ENCODE data around the gene USP32.
"Not testable (repeated sequence)": the region's sequence is repeated elsewhere in the genome, so short reads cannot be mapped to it uniquely, and the experiment has no call there.

USP32 gene

GRCh38 chr17:60352569-60352968 lies 39.4 kb downstream of the USP32 start:
- FAIRE-seq: no peak
- TF ChIP-seq, protein P1, sequence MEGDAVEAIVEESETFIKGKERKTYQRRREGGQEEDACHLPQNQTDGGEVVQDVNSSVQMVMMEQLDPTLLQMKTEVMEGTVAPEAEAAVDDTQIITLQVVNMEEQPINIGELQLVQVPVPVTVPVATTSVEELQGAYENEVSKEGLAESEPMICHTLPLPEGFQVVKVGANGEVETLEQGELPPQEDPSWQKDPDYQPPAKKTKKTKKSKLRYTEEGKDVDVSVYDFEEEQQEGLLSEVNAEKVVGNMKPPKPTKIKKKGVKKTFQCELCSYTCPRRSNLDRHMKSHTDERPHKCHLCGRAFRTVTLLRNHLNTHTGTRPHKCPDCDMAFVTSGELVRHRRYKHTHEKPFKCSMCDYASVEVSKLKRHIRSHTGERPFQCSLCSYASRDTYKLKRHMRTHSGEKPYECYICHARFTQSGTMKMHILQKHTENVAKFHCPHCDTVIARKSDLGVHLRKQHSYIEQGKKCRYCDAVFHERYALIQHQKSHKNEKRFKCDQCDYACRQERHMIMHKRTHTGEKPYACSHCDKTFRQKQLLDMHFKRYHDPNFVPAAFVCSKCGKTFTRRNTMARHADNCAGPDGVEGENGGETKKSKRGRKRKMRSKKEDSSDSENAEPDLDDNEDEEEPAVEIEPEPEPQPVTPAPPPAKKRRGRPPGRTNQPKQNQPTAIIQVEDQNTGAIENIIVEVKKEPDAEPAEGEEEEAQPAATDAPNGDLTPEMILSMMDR (IDR thresholded peaks at IDR 0.05; ENCODE audit: insufficient read depth, missing control alignments): no peak
- no peak for DNase-seq (ENCODE audit: insufficient read length, low spot score)

DNA sequence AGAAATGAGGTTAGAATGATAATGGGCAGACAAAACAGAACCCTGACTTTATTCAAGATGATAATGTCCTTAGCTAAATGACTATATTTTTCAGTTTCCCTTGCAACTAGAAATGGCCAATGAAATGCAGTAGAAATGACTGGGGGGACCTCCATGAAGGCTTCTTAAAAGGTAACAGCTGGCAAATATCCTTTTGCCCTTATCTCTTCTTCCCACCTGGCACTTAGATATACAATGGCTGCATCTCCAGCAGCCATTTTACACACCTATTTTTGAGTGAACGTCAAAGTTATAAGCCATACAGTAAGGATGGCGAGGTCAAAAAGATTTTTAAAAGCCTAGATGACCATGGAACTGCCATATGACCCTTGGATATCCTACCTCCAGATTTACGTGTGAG lies 39.9 kb downstream of the USP32 start:
- DNase-seq (ENCODE audit: insufficient read length, low spot score) (no peak), FAIRE-seq (no peak)
- TF ChIP-seq, protein P1 (IDR thresholded peaks at IDR 0.05; ENCODE audit: insufficient read depth, missing control alignments): no peak

- DNase-seq (ENCODE audit: insufficient read length, low spot score) (no peak), FAIRE-seq (no peak)
- TF ChIP-seq, protein P1 (IDR thresholded peaks at IDR 0.05; ENCODE audit: insufficient read depth, missing control alignments): no peak
Measured at GRCh38 chr17:60351012-60351695, 40.8 kb downstream of the USP32 start.

- TF ChIP-seq, protein P1 (IDR thresholded peaks at IDR 0.05; ENCODE audit: insufficient read depth, missing control alignments): no peak
- FAIRE-seq (no peak), DNase-seq (ENCODE audit: insufficient read length, low spot score) (no peak)
Measured at GRCh38 chr17:60348616-60349015, 43.3 kb downstream of the USP32 start.

GRCh38 chr17:60345233-60345632 lies 46.7 kb downstream of the USP32 start:
- DNase-seq (ENCODE audit: insufficient read length, low spot score): no peak
- TF ChIP-seq, protein P1 (IDR thresholded peaks at IDR 0.05; ENCODE audit: insufficient read depth, missing control alignments): no peak
- no peak for FAIRE-seq

GRCh38 chr17:60342492-60342891 lies 49.4 kb downstream of the USP32 start:
- DNase-seq (ENCODE audit: insufficient read length, low spot score); FAIRE-seq: not testable (repeated sequence)

DNA sequence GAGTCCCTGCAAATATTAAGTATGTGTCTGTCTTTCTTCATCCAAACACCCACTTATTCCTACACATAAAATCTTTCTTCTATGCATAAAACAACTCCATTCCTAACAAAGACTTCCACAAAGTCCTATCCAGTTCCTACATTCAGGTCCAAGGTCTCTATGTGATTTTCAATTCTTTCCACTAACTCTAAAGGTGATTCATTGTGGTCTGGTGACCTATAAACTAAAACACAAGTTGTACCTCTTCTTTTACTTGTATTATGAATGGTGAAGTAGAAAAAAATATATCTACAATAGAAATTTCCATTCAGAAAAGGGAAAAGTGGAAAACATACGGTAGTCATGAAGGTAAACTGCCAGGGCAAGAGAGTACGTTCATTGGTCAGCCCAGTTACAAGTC lies 56.6 kb downstream of the USP32 start:
- DNase-seq (ENCODE audit: insufficient read length, low spot score): no peak
- no peak for FAIRE-seq
- TF ChIP-seq, protein P1 (IDR thresholded peaks at IDR 0.05; ENCODE audit: insufficient read depth, missing control alignments): no peak

DNA sequence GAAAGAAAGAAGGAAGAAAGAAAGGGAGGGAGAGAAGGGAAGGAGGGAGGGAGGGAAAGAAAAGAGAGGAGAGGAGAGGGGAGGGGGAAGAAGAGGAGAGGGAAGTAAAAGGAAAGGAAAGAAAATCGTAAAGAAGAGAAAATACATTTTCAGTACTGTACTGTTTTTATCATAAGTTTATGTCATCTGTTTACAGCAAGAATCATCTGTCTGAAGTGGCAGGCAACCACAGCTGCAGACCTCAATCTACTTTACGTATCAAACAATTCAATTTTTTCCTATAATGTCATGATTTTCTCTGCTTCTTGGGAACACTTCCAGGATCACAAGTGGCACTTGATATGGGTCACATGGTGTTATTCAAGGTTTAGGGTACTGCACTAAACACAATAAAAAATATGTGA lies 58.3 kb downstream of the USP32 start:
- FAIRE-seq (no peak), DNase-seq (ENCODE audit: insufficient read length, low spot score) (no peak)
- TF ChIP-seq, protein P1 (IDR thresholded peaks at IDR 0.05; ENCODE audit: insufficient read depth, missing control alignments): no peak

DNA sequence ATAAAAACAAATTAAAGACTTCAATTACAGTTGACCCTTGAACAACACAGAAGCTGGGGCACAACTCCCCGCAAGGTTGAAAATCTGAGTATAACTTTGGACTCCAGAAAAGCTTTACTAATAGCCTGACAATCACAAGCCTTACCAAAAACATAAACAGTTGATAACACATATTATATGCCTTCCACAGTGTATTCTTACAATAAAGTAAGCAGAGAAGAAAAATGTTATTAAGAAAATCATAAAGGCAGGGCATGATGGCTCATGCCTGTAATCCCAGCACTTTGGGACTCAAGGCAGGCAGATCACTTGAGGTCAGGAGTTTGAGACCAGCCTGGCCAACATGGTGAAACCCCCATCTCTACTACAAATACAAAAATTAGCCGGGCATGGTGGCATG lies 58.9 kb downstream of the USP32 start:
- FAIRE-seq; DNase-seq (ENCODE audit: insufficient read length, low spot score): not testable (repeated sequence)
